GM12873 (cell line): Measurements from ENCODE around the gene PCTP.

ENCODE experiments used
- CTCF ChIP-seq: IDR thresholded peaks from 2 replicates; pipeline ENCODE4 v1.5.1; 2012; ENCODE audit warnings: low read depth, mild to moderate bottlenecking, moderate library complexity, low read length, control low read depth; ENCODE audit not compliant: insufficient read depth; ENCODE audit errors: missing control alignments

The PCTP gene

GRCh38 chr17:55747209-55747608 lies 3.6 kb upstream of the PCTP start:
- no peak for TF ChIP-seq CTCF

- TF ChIP-seq CTCF, result no peak
Observed at GRCh38 chr17:55748841-55749240, 2.0 kb upstream of the PCTP start.

- TF ChIP-seq CTCF, result no peak
Observed at GRCh38 chr17:55749985-55750384, 866 bp upstream of the PCTP start.

GRCh38 chr17:55751720-55752250 lies 934 bp downstream of the PCTP start:
- TF ChIP-seq CTCF, result no peak

- TF ChIP-seq CTCF, result no peak
Observed at GRCh38 chr17:55756689-55757088, 5.8 kb downstream of the PCTP start.

- no peak for TF ChIP-seq CTCF
Observed at GRCh38 chr17:55757659-55758058, 6.8 kb downstream of the PCTP start.

- no peak for TF ChIP-seq CTCF
Observed at GRCh38 chr17:55758171-55758570, 7.3 kb downstream of the PCTP start.
